ENCODE measurements around the gene SSTR5.

SSTR5 gene

GRCh38 chr16:1102921-1103635 lies 30.5 kb downstream of the SSTR5 start:
- DNase-seq (ENCODE audit: low read depth in 1 of 2, low spot score in 1 of 2) = peak; percentile 42 to 62

GRCh38 chr16:1103636-1103980 lies 31.1 kb downstream of the SSTR5 start:
- DNase-seq (ENCODE audit: low read depth in 1 of 2, low spot score in 1 of 2) = no peak

GRCh38 chr16:1105888-1106620 lies 33.5 kb downstream of the SSTR5 start:
- peak in 1 of 2 donors; percentile 15 for DNase-seq (ENCODE audit: low read depth in 1 of 2, low spot score in 1 of 2)

GRCh38 chr16:1106659-1107058 lies 34.1 kb downstream of the SSTR5 start:
- DNase-seq (ENCODE audit: low read depth in 1 of 2, low spot score in 1 of 2) = no peak

- no peak for DNase-seq (ENCODE audit: low read depth in 1 of 2, low spot score in 1 of 2)
These were observed 34.6 kb downstream of the SSTR5 start for GRCh38 chr16:1107141-1107540.

GRCh38 chr16:1107731-1108130 lies 35.2 kb downstream of the SSTR5 start:
- no peak for DNase-seq (ENCODE audit: low read depth in 1 of 2, low spot score in 1 of 2)

- no peak for DNase-seq (ENCODE audit: low read depth in 1 of 2, low spot score in 1 of 2)
These were observed 36.0 kb downstream of the SSTR5 start for GRCh38 chr16:1108299-1109252.

- DNase-seq (ENCODE audit: low read depth in 1 of 2, low spot score in 1 of 2) = no peak
These were observed 37.1 kb downstream of the SSTR5 start for GRCh38 chr16:1109648-1110047.

- no peak for DNase-seq (ENCODE audit: low read depth in 1 of 2, low spot score in 1 of 2)
These were observed 40.1 kb downstream of the SSTR5 start for GRCh38 chr16:1112506-1113184.

GRCh38 chr16:1113489-1113888 lies 40.9 kb downstream of the SSTR5 start:
- DNase-seq (ENCODE audit: low read depth in 1 of 2, low spot score in 1 of 2) = no peak

- DNase-seq (ENCODE audit: low read depth in 1 of 2, low spot score in 1 of 2) = no peak
These were observed 41.5 kb downstream of the SSTR5 start for GRCh38 chr16:1113889-1114526.

GRCh38 chr16:1116693-1117077 lies 44.1 kb downstream of the SSTR5 start:
- DNase-seq (ENCODE audit: low read depth in 1 of 2, low spot score in 1 of 2) = no peak

- DNase-seq (ENCODE audit: low read depth in 1 of 2, low spot score in 1 of 2) = no peak
These were observed 44.8 kb downstream of the SSTR5 start for GRCh38 chr16:1117176-1117900.

GRCh38 chr16:1117926-1118325 lies 45.4 kb downstream of the SSTR5 start:
- DNase-seq (ENCODE audit: low read depth in 1 of 2, low spot score in 1 of 2) = no peak

GRCh38 chr16:1119129-1119528 lies 46.6 kb downstream of the SSTR5 start:
- DNase-seq (ENCODE audit: low read depth in 1 of 2, low spot score in 1 of 2) = no peak

GRCh38 chr16:1119766-1120576 lies 47.4 kb downstream of the SSTR5 start:
- no peak for DNase-seq (ENCODE audit: low read depth in 1 of 2, low spot score in 1 of 2)

- DNase-seq (ENCODE audit: low read depth in 1 of 2, low spot score in 1 of 2) = no peak
These were observed 48.0 kb downstream of the SSTR5 start for GRCh38 chr16:1120577-1120941.

- DNase-seq (ENCODE audit: low read depth in 1 of 2, low spot score in 1 of 2) = no peak
These were observed 48.5 kb downstream of the SSTR5 start for GRCh38 chr16:1121009-1121408.
